HG02885 (cell line): ENCODE results near the gene ARHGAP29.
A peak's percentile ranks its signal among the peaks of the same experiment; 100 is the strongest.

Source experiments
- ATAC-seq: cut with Tn5 transposase; IDR thresholded peaks from one replicate; pipeline ENCODE4 v1.9.1; 2021; ENCODE audit warnings: mild to moderate bottlenecking; ENCODE audit not compliant: unreplicated experiment, poor library complexity

The ARHGAP29 gene

GRCh38 chr1:94236630-94237290 lies 624 bp downstream of the ARHGAP29 start:
- ATAC-seq: peak; percentile 8

- ATAC-seq: no peak
Observed at GRCh38 chr1:94236013-94236491, 1.3 kb downstream of the ARHGAP29 start.

GRCh38 chr1:94235189-94236012 lies 2.0 kb downstream of the ARHGAP29 start:
- no peak for ATAC-seq

- no peak for ATAC-seq
Observed at GRCh38 chr1:94234615-94235014, 2.8 kb downstream of the ARHGAP29 start.

- ATAC-seq: no peak
Observed at GRCh38 chr1:94231746-94232145, 5.6 kb downstream of the ARHGAP29 start.

- no peak for ATAC-seq
Observed at GRCh38 chr1:94230920-94231319, 6.5 kb downstream of the ARHGAP29 start.

GRCh38 chr1:94228640-94229375 lies 8.6 kb downstream of the ARHGAP29 start:
- ATAC-seq: no peak

- ATAC-seq: no peak
Observed at GRCh38 chr1:94227624-94228023, 9.8 kb downstream of the ARHGAP29 start.

GRCh38 chr1:94225845-94226244 lies 11.5 kb downstream of the ARHGAP29 start:
- ATAC-seq: no peak

GRCh38 chr1:94218332-94218731 lies 19.1 kb downstream of the ARHGAP29 start:
- ATAC-seq: no peak

GRCh38 chr1:94215955-94216354 lies 21.4 kb downstream of the ARHGAP29 start:
- no peak for ATAC-seq

- ATAC-seq: no peak
Observed at GRCh38 chr1:94209982-94210381, 27.4 kb downstream of the ARHGAP29 start.

- no peak for ATAC-seq
Observed at GRCh38 chr1:94209425-94209824, 28.0 kb downstream of the ARHGAP29 start.

GRCh38 chr1:94207695-94208094 lies 29.7 kb downstream of the ARHGAP29 start:
- no peak for ATAC-seq

- ATAC-seq: no peak
Observed at GRCh38 chr1:94205639-94206038, 31.7 kb downstream of the ARHGAP29 start.

- ATAC-seq: no peak
Observed at GRCh38 chr1:94202241-94202640, 35.1 kb downstream of the ARHGAP29 start.

GRCh38 chr1:94199398-94199797 lies 38.0 kb downstream of the ARHGAP29 start:
- no peak for ATAC-seq

GRCh38 chr1:94194079-94194865 lies 43.1 kb downstream of the ARHGAP29 start:
- no peak for ATAC-seq

GRCh38 chr1:94193128-94193527 lies 44.3 kb downstream of the ARHGAP29 start:
- ATAC-seq: no peak

- no peak for ATAC-seq
Observed at GRCh38 chr1:94191216-94191615, 46.2 kb downstream of the ARHGAP29 start.
